MM.1S (cell line): ENCODE measurements around the gene FHL3.

Experiments
- DNase-seq: peaks from one replicate; pipeline ENCODE4 v3.0.0-alpha.2; 2015
- H2AFZ ChIP-seq: fragments of 300-600 bp; sonication (generic); 2 replicates; pipeline ENCODE4 v1.6.0; 2016; ENCODE audit warnings: antibody characterized with exemption, low read length
- H3F3A ChIP-seq: fragments of 300-600 bp; sonication (generic); 2 replicates; pipeline ENCODE4 v1.6.1; 2016; ENCODE audit warnings: mild to moderate bottlenecking, antibody characterized with exemption, low read length, moderate library complexity, mixed read lengths; ENCODE audit not compliant: insufficient read depth
- H3K27ac ChIP-seq: fragments of 300-600 bp; sonication (generic); 2 replicates; pipeline ENCODE4 v1.5.1; 2016; ENCODE audit warnings: mild to moderate bottlenecking, low read length
- H3K27me3 ChIP-seq: fragments of 300-600 bp; sonication (generic); replicated peaks from 2 replicates; pipeline ENCODE4 v1.6.0; 2016; ENCODE audit warnings: low read length; ENCODE audit not compliant: insufficient read depth
- H3K36me3 ChIP-seq: fragments of 300-600 bp; sonication (generic); replicated peaks from 2 replicates; pipeline ENCODE4 v1.6.1; 2016; ENCODE audit warnings: mild to moderate bottlenecking, low read length, mixed read lengths; ENCODE audit not compliant: insufficient read depth
- H3K4me1 ChIP-seq: fragments of 300-600 bp; sonication (generic); 2 replicates; pipeline ENCODE4 v1.6.1; 2016; ENCODE audit warnings: low read length, mixed read lengths
- H3K4me2 ChIP-seq: fragments of 300-600 bp; sonication (generic); 2 replicates; pipeline ENCODE4 v1.6.0; 2016; ENCODE audit warnings: low read depth, low read length
- H3K4me3 ChIP-seq: fragments of 300-600 bp; sonication (generic); 2 replicates; pipeline ENCODE4 v1.5.1; 2016; ENCODE audit warnings: low read length, mixed read lengths
- H3K79me2 ChIP-seq: fragments of 300-600 bp; sonication (generic); 2 replicates; pipeline ENCODE4 v1.6.1; 2016; ENCODE audit warnings: mixed run types, low read length, mixed read lengths
- H3K9ac ChIP-seq: fragments of 300-600 bp; sonication (generic); 2 replicates; pipeline ENCODE4 v1.6.1; 2016; ENCODE audit warnings: low read length, mixed read lengths
- H3K9me2 ChIP-seq: fragments of 300-600 bp; sonication (generic); replicated peaks from 2 replicates; pipeline ENCODE4 v1.6.1; 2016; ENCODE audit warnings: mild to moderate bottlenecking, low read length, mixed read lengths; ENCODE audit not compliant: insufficient read depth
- H3K9me3 ChIP-seq: fragments of 300-600 bp; sonication (generic); replicated peaks from 2 replicates; pipeline ENCODE4 v1.6.1; 2016; ENCODE audit warnings: mild to moderate bottlenecking, low read length, mixed read lengths; ENCODE audit not compliant: insufficient read depth
- H4K20me1 ChIP-seq: fragments of 300-600 bp; sonication (generic); 2 replicates; pipeline ENCODE4 v1.6.1; 2016; ENCODE audit warnings: mild to moderate bottlenecking, low read length, moderate library complexity, mixed read lengths; ENCODE audit not compliant: insufficient read depth
- EZH2 ChIP-seq: fragments of 300-600 bp; sonication (generic); optimal IDR thresholded peaks from 2 replicates; pipeline ENCODE3; 2017; ENCODE audit warnings: low read depth, mild to moderate bottlenecking, antibody characterized with exemption, low read length, mixed read lengths
- EZH2phosphoT487 ChIP-seq: fragments of 300-600 bp; sonication (generic); IDR thresholded peaks from 2 replicates; pipeline ENCODE4 v1.6.1; 2018; ENCODE audit warnings: antibody characterized with exemption, low read length
- TF ChIP-seq, protein P1 (sequence below): fragments of 300-600 bp; sonication (generic); IDR thresholded peaks from 2 replicates; pipeline ENCODE4 v1.5.1; 2016; ENCODE audit warnings: antibody characterized with exemption, low read length, mixed read lengths

Gene FHL3

GRCh38 chr1:37999430-38000232 is 5.7 kb downstream of the FHL3 start:
- no peak for DNase-seq
- no peak overlapping the region for H3K27ac ChIP-seq
- no peaks in the 10 kb centered on the region for H3K9me3 ChIP-seq
- H4K20me1 ChIP-seq = no peaks in the 10 kb centered on the region
- no peaks in the 10 kb centered on the region for H3K36me3 ChIP-seq
- H3F3A ChIP-seq = no peaks in the 10 kb centered on the region
- H3K9ac ChIP-seq = no peak overlapping the region
- no peak overlapping the region for H3K4me3 ChIP-seq
- no peaks in the 10 kb centered on the region for H3K9me2 ChIP-seq
- peaks cover 18% of the 10 kb centered on the region for H3K27me3 ChIP-seq
- no peak for TF ChIP-seq EZH2phosphoT487
- H3K4me2 ChIP-seq = no peak overlapping the region
- peak overlapping the region; percentile 33; the same call in 1 of the 2 replicates for H2AFZ ChIP-seq
- H3K4me1 ChIP-seq = 0 out of 2 replicates have a peak, but pooled peaks cover 11% of the 10 kb centered on the region
- no peaks in the 10 kb centered on the region for H3K79me2 ChIP-seq

- no peak overlapping the region for H3K4me3 ChIP-seq
- H3K79me2 ChIP-seq = no peaks in the 10 kb centered on the region
- H3K27ac ChIP-seq = no peak overlapping the region
- H3K36me3 ChIP-seq = no peaks in the 10 kb centered on the region
- H3K9me3 ChIP-seq = no peaks in the 10 kb centered on the region
- H2AFZ ChIP-seq = peak overlapping the region; percentile 33; the same call in 1 of the 2 replicates
- DNase-seq = no peak
- no peaks in the 10 kb centered on the region for H3K9me2 ChIP-seq
- H4K20me1 ChIP-seq = no peaks in the 10 kb centered on the region
- no peak overlapping the region for H3K9ac ChIP-seq
- 0 out of 2 replicates have a peak, but pooled peaks cover 11% of the 10 kb centered on the region for H3K4me1 ChIP-seq
- TF ChIP-seq, protein P1, sequence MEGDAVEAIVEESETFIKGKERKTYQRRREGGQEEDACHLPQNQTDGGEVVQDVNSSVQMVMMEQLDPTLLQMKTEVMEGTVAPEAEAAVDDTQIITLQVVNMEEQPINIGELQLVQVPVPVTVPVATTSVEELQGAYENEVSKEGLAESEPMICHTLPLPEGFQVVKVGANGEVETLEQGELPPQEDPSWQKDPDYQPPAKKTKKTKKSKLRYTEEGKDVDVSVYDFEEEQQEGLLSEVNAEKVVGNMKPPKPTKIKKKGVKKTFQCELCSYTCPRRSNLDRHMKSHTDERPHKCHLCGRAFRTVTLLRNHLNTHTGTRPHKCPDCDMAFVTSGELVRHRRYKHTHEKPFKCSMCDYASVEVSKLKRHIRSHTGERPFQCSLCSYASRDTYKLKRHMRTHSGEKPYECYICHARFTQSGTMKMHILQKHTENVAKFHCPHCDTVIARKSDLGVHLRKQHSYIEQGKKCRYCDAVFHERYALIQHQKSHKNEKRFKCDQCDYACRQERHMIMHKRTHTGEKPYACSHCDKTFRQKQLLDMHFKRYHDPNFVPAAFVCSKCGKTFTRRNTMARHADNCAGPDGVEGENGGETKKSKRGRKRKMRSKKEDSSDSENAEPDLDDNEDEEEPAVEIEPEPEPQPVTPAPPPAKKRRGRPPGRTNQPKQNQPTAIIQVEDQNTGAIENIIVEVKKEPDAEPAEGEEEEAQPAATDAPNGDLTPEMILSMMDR = no peak
- TF ChIP-seq EZH2phosphoT487 = no peak
- no peak for TF ChIP-seq EZH2
- H3F3A ChIP-seq = no peaks in the 10 kb centered on the region
- no peak overlapping the region for H3K4me2 ChIP-seq
- H3K27me3 ChIP-seq = peaks cover 11% of the 10 kb centered on the region
Observed at GRCh38 chr1:37998913-37999429, 6.3 kb downstream of the FHL3 start.

- Histone ChIP-seq H4K20me1 (no peaks in the 10 kb centered on the region), H3K79me2 (no peaks in the 10 kb centered on the region), H3K9ac (no peak overlapping the region), H3K4me2 (no peak overlapping the region), H3F3A (no peaks in the 10 kb centered on the region), H3K27me3 (peaks cover 6% of the 10 kb centered on the region; the same call in 1 of the 2 replicates), H3K4me3 (no peak overlapping the region), H3K9me2 (no peaks in the 10 kb centered on the region), H3K4me1 (0 out of 2 replicates have a peak, but pooled peaks cover 11% of the 10 kb centered on the region), H3K9me3 (no peaks in the 10 kb centered on the region), H2AFZ (no peak overlapping the region), H3K27ac (no peak overlapping the region), H3K36me3 (no peaks in the 10 kb centered on the region)
- no peak for DNase-seq
- TF ChIP-seq EZH2phosphoT487 (no peak), EZH2 (no peak)
- TF ChIP-seq, protein P1 = no peak
Observed at GRCh38 chr1:37998089-37998808, 7.1 kb downstream of the FHL3 start.
